Chondrocyte (in vitro differentiated cells): Measurements from ENCODE around the gene SNAI3. TPM values are rescaled to one million over a fixed set of nuclear protein-coding genes. Genes with fewer than 3 reads are reported as not detected.

Experiments used
- DNase-seq: peaks from one replicate; pipeline ENCODE4 v3.0.0; 2021; ENCODE audit warnings: mixed read lengths, low spot score
- H3K27ac Mint-ChIP-seq: one replicate; pipeline ENCODE4 v1.8.0; 2021; ENCODE audit warnings: mild to moderate bottlenecking, moderate library complexity, mixed read lengths; ENCODE audit not compliant: unreplicated experiment
- H3K27me3 Mint-ChIP-seq: 2 replicates; pipeline ENCODE4 v1.8.0; 2021; ENCODE audit warnings: low read depth, mixed read lengths
- H3K36me3 Mint-ChIP-seq: 2 replicates; pipeline ENCODE4 v1.8.0; 2021; ENCODE audit warnings: low read depth, mixed read lengths
- H3K4me1 Mint-ChIP-seq: 2 replicates; pipeline ENCODE4 v1.8.0; 2021; ENCODE audit warnings: low read depth, mild to moderate bottlenecking, mixed read lengths
- H3K4me3 Mint-ChIP-seq: one replicate; pipeline ENCODE4 v1.8.0; 2021; ENCODE audit warnings: mild to moderate bottlenecking, moderate library complexity, mixed read lengths; ENCODE audit not compliant: unreplicated experiment
- H3K9me3 Mint-ChIP-seq: 2 replicates; pipeline ENCODE4 v1.8.0; 2021; ENCODE audit warnings: low read depth, mixed read lengths
- CTCF ChIP-seq: fragments of 200-600 bp; sonication (generic); IDR thresholded peaks from 2 replicates; pipeline ENCODE4 v1.5.0; 2021; ENCODE audit warnings: antibody characterized with exemption, mild to moderate bottlenecking, moderate library complexity
- total RNA-seq: library from RNA; stranded (reverse); gene quantifications from 3 replicates; pipeline ENCODE4 v1.2.1, GENCODE V29; 2021

SNAI3 gene
- total RNA-seq, 1 donor from 2014 or later = not detected

GRCh38 chr16:88651276-88651988 lies 34.9 kb downstream of the SNAI3 start:
- TF ChIP-seq CTCF = no peak
- no peaks in the 10 kb centered on the region for H3K9me3 Mint-ChIP-seq
- no peaks in the 10 kb centered on the region for H3K27me3 Mint-ChIP-seq
- peaks cover 15% of the 10 kb centered on the region for H3K4me1 Mint-ChIP-seq
- DNase-seq = no peak
- peak overlapping the region; percentile 66 for H3K4me3 Mint-ChIP-seq
- peak overlapping the region; percentile 41 for H3K27ac Mint-ChIP-seq
- peaks cover 6% of the 10 kb centered on the region for H3K36me3 Mint-ChIP-seq

GRCh38 chr16:88650749-88651275 lies 35.5 kb downstream of the SNAI3 start, which contains the start of gene CYBA:
Gene CYBA, minus strand, starts transcription at chr16:88651053. Its CDS starts 40 bp downstream, at chr16:88651013.
- no peak for TF ChIP-seq CTCF
- no peaks in the 10 kb centered on the region for H3K27me3 Mint-ChIP-seq
- peaks cover 6% of the 10 kb centered on the region for H3K36me3 Mint-ChIP-seq
- DNase-seq = peak; percentile 94
- H3K9me3 Mint-ChIP-seq = no peaks in the 10 kb centered on the region
- peak within 1 kb of the TSS; percentile 66 for H3K4me3 Mint-ChIP-seq
- H3K27ac Mint-ChIP-seq = peak within 1 kb of the TSS; percentile 49
- H3K4me1 Mint-ChIP-seq = peaks cover 15% of the 10 kb centered on the region

DNA sequence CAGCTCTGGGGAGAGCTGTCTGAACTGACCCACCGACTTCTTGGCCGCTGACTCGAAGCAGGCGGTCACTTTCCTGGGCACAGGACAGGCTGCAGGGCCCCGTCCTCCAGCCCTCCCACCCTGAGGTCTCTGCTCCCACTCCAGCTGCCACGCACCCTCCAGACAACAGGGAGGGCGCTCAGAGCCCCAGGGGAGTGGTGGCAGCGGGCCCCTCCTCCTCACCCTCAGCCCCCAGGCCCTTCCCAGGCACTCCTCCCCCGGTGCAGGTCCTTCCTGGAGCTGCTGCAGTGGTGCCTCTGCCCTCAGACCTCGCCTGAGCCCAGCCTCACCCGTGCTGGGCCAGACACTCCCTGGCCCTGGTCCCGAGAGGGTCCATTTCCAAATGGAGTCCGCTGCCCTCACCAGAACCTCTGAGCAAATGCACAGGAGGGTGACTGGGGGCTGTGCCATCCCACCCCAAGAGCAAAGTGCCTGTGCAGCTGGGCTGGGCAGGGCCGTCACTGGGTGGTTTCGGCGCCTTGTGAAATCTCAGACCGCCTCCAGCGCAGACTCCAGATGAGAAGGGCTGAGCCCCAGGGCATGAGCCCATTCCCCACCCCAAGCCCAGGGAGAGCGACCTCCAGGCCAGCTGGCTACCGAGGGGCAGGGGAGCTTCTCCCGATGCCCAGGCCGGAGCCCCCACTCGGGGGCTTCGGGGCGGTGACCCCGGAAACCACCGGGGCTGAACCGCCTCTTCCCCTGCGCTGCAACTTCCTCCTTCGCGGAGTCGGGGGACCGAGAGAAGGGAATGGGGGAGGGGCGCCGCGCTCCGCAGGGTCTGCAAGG lies 36.2 kb downstream of the SNAI3 start:
- Mint-ChIP-seq H3K27me3 (no peaks in the 10 kb centered on the region), H3K4me3 (peak overlapping the region; percentile 66), H3K9me3 (no peaks in the 10 kb centered on the region), H3K4me1 (peaks cover 15% of the 10 kb centered on the region), H3K27ac (peak overlapping the region; percentile 49), H3K36me3 (peaks cover 6% of the 10 kb centered on the region)
- DNase-seq = peak; percentile 70
- no peak for TF ChIP-seq CTCF

DNA sequence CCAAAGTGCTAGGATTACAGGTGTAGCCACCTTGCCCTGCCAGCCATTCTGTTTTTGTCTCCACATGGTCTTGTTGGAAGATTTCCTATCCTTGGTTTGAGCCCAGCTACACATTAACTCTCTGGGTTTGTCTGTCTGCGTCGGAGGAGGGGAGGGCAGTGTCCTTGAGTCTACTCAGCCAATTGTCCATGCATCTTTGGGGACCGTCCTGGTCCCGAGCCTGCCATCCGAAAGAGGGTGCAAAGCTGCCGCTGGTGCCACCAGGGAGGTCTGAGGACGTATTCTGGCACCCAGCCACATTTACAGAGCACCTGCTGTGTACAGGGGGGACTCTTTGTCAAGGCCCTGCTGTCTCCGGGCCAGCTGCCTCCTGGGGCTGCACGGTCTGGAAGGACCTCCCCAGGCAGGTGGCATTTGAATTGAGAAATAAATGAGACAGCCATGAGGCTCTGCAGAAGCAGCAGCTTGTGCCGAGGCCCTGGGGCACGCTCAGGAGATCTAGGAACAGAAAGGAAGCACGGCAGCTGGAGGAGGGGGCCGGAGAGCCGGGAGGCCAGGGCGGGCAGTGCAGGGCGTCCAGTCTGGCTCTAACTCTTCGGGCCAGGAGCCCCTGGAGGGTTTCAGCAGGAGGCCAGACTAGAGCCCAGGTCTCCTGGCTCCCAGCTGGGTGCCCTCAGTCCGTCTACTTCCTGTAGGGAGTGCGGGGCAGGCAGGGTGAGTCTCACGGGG lies 36.9 kb downstream of the SNAI3 start:
- no peaks in the 10 kb centered on the region for H3K27me3 Mint-ChIP-seq
- no peaks in the 10 kb centered on the region for H3K9me3 Mint-ChIP-seq
- H3K36me3 Mint-ChIP-seq = peaks cover 2% of the 10 kb centered on the region
- H3K4me1 Mint-ChIP-seq = peaks cover 15% of the 10 kb centered on the region
- peak overlapping the region; percentile 27 for H3K27ac Mint-ChIP-seq
- TF ChIP-seq CTCF = no peak
- DNase-seq = no peak
- no peak overlapping the region for H3K4me3 Mint-ChIP-seq
